ENCODE data around the gene HMGCL.

DNA sequence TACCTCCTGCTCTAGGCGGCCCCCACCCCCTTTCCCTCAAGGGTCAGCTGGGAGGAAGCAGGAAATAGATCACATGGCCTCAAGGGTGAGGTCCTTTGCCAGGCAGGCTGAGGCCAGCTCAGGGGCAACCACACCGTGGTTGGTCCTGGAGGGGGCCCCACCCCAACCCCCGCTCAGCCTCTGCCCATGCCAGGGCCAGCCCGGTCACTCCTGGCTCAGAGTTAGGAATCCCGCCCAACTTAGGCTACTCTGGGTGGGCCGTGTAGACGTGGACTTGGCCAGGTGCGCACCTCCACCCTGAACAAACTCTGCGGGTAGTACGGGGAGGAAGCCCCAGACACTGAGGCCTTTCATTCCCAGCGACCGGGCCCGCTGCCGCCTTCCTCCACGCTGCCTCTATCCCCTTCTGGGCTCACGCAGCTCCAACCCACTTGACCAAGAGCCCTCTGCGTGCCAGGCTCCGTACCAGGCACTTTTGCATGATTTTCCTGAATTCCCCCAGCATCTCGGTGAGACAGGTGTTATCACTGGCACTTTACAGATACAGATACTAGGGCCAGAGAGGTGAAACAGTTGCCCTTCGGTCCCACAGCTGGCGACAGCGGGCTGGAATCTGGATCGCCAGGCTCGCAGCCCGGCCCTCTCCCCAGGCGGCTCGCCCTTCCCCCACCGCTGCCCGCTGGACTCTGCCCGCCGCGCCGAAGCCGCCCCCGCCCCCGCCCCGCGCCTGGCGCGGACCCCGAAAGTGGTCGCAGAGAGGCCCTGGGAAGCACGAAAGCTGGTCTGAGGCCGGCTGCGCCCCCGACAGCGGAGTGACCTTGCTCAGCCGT, 25.4 kb downstream of the HMGCL start:
- TF ChIP-seq, protein P1, sequence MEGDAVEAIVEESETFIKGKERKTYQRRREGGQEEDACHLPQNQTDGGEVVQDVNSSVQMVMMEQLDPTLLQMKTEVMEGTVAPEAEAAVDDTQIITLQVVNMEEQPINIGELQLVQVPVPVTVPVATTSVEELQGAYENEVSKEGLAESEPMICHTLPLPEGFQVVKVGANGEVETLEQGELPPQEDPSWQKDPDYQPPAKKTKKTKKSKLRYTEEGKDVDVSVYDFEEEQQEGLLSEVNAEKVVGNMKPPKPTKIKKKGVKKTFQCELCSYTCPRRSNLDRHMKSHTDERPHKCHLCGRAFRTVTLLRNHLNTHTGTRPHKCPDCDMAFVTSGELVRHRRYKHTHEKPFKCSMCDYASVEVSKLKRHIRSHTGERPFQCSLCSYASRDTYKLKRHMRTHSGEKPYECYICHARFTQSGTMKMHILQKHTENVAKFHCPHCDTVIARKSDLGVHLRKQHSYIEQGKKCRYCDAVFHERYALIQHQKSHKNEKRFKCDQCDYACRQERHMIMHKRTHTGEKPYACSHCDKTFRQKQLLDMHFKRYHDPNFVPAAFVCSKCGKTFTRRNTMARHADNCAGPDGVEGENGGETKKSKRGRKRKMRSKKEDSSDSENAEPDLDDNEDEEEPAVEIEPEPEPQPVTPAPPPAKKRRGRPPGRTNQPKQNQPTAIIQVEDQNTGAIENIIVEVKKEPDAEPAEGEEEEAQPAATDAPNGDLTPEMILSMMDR (conservative IDR thresholded peaks at IDR 0.05 in 1 of 2, IDR thresholded peaks at IDR 0.05 in 1 of 2; ENCODE audit: extremely low read depth in 1 of 2, insufficient read depth in 1 of 2, low read depth in 1 of 2, low read length in 2 of 2), result no peak
- no peak for TF ChIP-seq EZH2 (IDR thresholded peaks at IDR 0.05; ENCODE audit: borderline replicate concordance, low read length)

All from mammary epithelial cell (primary cell).